Activated CD4-positive, alpha-beta T cell treated with anti-CD3 and anti-CD28 coated beads, Interleukin-2, amount 10 ng/mL, durations not matched to agents 24 days and 14 days (primary cell): ENCODE data around the gene SELE. TPM values are rescaled to one million over a fixed set of nuclear protein-coding genes. Genes with fewer than 3 reads are reported as not detected.

Experiments used
- DNase-seq: peaks from one replicate; pipeline ENCODE4 v3.0.0; 2022
- H3K27ac Mint-ChIP-seq: one replicate; pipeline ENCODE4 v1.8.0; 2022; ENCODE audit warnings: mild to moderate bottlenecking, mixed read lengths
- H3K27me3 Mint-ChIP-seq: one replicate; pipeline ENCODE4 v1.8.0; 2022; ENCODE audit warnings: mixed read lengths
- H3K36me3 Mint-ChIP-seq: one replicate; pipeline ENCODE4 v1.8.0; 2022; ENCODE audit warnings: low read depth, mild to moderate bottlenecking, mixed read lengths
- H3K4me1 Mint-ChIP-seq: one replicate; pipeline ENCODE4 v1.8.0; 2021; ENCODE audit warnings: mixed read lengths
- H3K4me3 Mint-ChIP-seq: one replicate; pipeline ENCODE4 v1.8.0; 2022; ENCODE audit warnings: mild to moderate bottlenecking, moderate library complexity, mixed read lengths
- H3K9me3 Mint-ChIP-seq: one replicate; pipeline ENCODE4 v1.8.0; 2021; ENCODE audit warnings: mixed read lengths
- intact Hi-C: fragments of 100-400 bp; cut with micrococcal nuclease; formaldehyde crosslinking; loops from one replicate; pipeline ENCODE4 v1.15.1; 2023
- total RNA-seq: library from RNA; stranded (reverse); gene quantifications from 2 replicates; pipeline ENCODE4 v1.2.3, GENCODE V29; 2022

SELE gene, protein sequence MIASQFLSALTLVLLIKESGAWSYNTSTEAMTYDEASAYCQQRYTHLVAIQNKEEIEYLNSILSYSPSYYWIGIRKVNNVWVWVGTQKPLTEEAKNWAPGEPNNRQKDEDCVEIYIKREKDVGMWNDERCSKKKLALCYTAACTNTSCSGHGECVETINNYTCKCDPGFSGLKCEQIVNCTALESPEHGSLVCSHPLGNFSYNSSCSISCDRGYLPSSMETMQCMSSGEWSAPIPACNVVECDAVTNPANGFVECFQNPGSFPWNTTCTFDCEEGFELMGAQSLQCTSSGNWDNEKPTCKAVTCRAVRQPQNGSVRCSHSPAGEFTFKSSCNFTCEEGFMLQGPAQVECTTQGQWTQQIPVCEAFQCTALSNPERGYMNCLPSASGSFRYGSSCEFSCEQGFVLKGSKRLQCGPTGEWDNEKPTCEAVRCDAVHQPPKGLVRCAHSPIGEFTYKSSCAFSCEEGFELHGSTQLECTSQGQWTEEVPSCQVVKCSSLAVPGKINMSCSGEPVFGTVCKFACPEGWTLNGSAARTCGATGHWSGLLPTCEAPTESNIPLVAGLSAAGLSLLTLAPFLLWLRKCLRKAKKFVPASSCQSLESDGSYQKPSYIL
- total RNA-seq = not detected in 2 replicates

- Mint-ChIP-seq H3K27me3 (peaks cover 41% of the 10 kb centered on the region), H3K36me3 (no peaks in the 10 kb centered on the region), H3K27ac (no peak within 1 kb of the TSS), H3K4me1 (peaks cover 3% of the 10 kb centered on the region), H3K9me3 (no peaks in the 10 kb centered on the region), H3K4me3 (no peak within 1 kb of the TSS)
- DNase-seq = no peak
- intact Hi-C loops = no loop called here
Measured at GRCh38 chr1:169733924-169734323, at the start of gene SELE. Gene SELE (minus strand): TSS chr1:169734079. CDS start chr1:169733612, 467 bp downstream.

GRCh38 chr1:169782596-169782995, 48.7 kb upstream of the SELE start:
- Mint-ChIP-seq H3K9me3 (peaks cover 7% of the 10 kb centered on the region), H3K36me3 (no peaks in the 10 kb centered on the region), H3K4me1 (no peaks in the 10 kb centered on the region), H3K4me3 (no peak overlapping the region), H3K27me3 (peaks cover 41% of the 10 kb centered on the region), H3K27ac (no peak overlapping the region)
- intact Hi-C loops = no loop called here
- DNase-seq = no peak

GRCh38 chr1:169779970-169780369, 46.1 kb upstream of the SELE start:
- peaks cover 21% of the 10 kb centered on the region for H3K27me3 Mint-ChIP-seq
- no peak for DNase-seq
- no peak overlapping the region for H3K27ac Mint-ChIP-seq
- no peak overlapping the region for H3K4me3 Mint-ChIP-seq
- H3K4me1 Mint-ChIP-seq = no peaks in the 10 kb centered on the region
- intact Hi-C loops = no loop called here
- no peaks in the 10 kb centered on the region for H3K36me3 Mint-ChIP-seq
- H3K9me3 Mint-ChIP-seq = peaks cover 7% of the 10 kb centered on the region

DNA sequence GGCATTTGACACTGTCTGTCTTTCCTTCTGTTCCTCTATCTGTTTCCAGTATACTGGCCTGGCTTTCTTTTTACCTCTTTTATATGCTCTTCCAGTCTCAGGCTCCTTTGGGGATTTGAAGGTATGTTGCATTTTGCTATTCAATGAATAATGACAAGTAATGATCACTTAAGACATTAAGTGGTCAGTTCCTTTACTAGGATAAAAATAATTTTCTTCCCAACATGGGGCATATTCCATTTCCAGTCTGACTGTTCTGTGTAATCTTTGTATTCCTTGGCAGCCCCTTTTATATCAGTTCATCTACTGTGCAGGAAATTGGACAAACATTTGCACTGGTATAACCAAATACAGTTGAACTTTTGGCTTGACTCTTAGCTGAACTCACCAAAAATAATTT, 45.3 kb upstream of the SELE start:
- Mint-ChIP-seq H3K27me3 (peaks cover 12% of the 10 kb centered on the region), H3K9me3 (peaks cover 4% of the 10 kb centered on the region), H3K4me1 (no peaks in the 10 kb centered on the region), H3K36me3 (no peaks in the 10 kb centered on the region), H3K27ac (no peak overlapping the region), H3K4me3 (no peak overlapping the region)
- DNase-seq = no peak
- intact Hi-C loops = no loop called here

- Mint-ChIP-seq H3K4me3 (no peak overlapping the region), H3K27me3 (peaks cover 10% of the 10 kb centered on the region), H3K9me3 (peaks cover 4% of the 10 kb centered on the region), H3K27ac (no peak overlapping the region), H3K4me1 (no peaks in the 10 kb centered on the region), H3K36me3 (no peaks in the 10 kb centered on the region)
- intact Hi-C loops = no loop called here
- no peak for DNase-seq
Measured at GRCh38 chr1:169776440-169776839, 42.6 kb upstream of the SELE start.

GRCh38 chr1:169768161-169768560, 34.3 kb upstream of the SELE start:
- intact Hi-C loops = no loop called here
- H3K4me1 Mint-ChIP-seq = no peaks in the 10 kb centered on the region
- no peaks in the 10 kb centered on the region for H3K36me3 Mint-ChIP-seq
- no peak overlapping the region for H3K27ac Mint-ChIP-seq
- H3K4me3 Mint-ChIP-seq = no peak overlapping the region
- H3K27me3 Mint-ChIP-seq = peaks cover 17% of the 10 kb centered on the region
- no peaks in the 10 kb centered on the region for H3K9me3 Mint-ChIP-seq
- no peak for DNase-seq

- Mint-ChIP-seq H3K36me3 (no peaks in the 10 kb centered on the region), H3K9me3 (no peaks in the 10 kb centered on the region), H3K27ac (no peak overlapping the region), H3K4me1 (no peaks in the 10 kb centered on the region), H3K4me3 (no peak overlapping the region), H3K27me3 (peaks cover 13% of the 10 kb centered on the region)
- intact Hi-C loops = no loop called here
- DNase-seq = no peak
Measured at GRCh38 chr1:169765580-169766331, 31.9 kb upstream of the SELE start.

GRCh38 chr1:169764919-169765318, 31.0 kb upstream of the SELE start:
- no peak overlapping the region for H3K4me3 Mint-ChIP-seq
- no peak for DNase-seq
- no peak overlapping the region for H3K27ac Mint-ChIP-seq
- no peaks in the 10 kb centered on the region for H3K36me3 Mint-ChIP-seq
- peaks cover 13% of the 10 kb centered on the region for H3K27me3 Mint-ChIP-seq
- no peaks in the 10 kb centered on the region for H3K9me3 Mint-ChIP-seq
- intact Hi-C loops = no loop called here
- no peaks in the 10 kb centered on the region for H3K4me1 Mint-ChIP-seq

DNA sequence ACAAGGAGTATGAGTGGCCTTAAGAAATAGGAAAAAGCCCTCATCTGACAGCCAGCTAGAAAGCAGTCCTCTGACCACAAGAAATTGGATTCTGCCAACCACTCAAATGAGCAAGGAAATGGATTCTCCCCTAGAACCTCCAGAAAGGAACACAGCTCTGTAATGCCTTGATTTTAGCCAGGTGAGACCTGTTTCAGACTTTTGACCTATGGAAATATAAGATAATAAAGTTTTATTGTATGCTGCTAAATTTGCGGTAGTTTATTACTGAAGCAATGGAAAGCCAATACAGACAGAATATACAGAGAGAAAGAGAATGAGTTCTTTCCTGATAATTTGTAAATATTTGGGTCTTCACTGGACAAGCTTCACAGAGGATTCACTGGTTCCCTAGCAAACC, 28.8 kb upstream of the SELE start:
- intact Hi-C loops = no loop called here
- Mint-ChIP-seq H3K4me1 (no peaks in the 10 kb centered on the region), H3K4me3 (no peak overlapping the region), H3K27ac (no peak overlapping the region), H3K27me3 (peaks cover 11% of the 10 kb centered on the region), H3K36me3 (no peaks in the 10 kb centered on the region), H3K9me3 (peaks cover 5% of the 10 kb centered on the region)
- no peak for DNase-seq

DNA sequence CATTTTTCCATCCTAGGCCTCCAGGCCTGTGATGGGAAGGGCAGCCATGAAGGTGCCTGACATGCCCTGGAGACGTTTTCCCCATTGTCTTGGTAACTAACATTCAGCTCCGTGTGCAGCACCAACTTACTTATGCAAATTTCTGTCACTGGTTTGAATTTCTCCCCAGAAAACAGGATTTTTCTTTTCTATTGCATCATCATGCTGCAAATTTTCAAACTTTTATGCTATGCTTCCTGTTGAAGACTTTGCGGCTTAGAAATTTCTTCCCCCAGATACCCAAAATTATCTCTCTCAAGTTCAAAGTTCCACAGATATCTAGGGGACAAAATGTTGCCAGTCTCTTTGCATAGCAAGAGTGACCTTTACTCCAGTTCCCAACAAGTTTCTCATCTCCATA, 25.2 kb upstream of the SELE start:
- intact Hi-C loops = no loop called here
- H3K9me3 Mint-ChIP-seq = peaks cover 5% of the 10 kb centered on the region
- H3K27ac Mint-ChIP-seq = no peak overlapping the region
- H3K4me3 Mint-ChIP-seq = no peak overlapping the region
- no peaks in the 10 kb centered on the region for H3K4me1 Mint-ChIP-seq
- H3K27me3 Mint-ChIP-seq = peaks cover 2% of the 10 kb centered on the region
- no peaks in the 10 kb centered on the region for H3K36me3 Mint-ChIP-seq
- no peak for DNase-seq

DNA sequence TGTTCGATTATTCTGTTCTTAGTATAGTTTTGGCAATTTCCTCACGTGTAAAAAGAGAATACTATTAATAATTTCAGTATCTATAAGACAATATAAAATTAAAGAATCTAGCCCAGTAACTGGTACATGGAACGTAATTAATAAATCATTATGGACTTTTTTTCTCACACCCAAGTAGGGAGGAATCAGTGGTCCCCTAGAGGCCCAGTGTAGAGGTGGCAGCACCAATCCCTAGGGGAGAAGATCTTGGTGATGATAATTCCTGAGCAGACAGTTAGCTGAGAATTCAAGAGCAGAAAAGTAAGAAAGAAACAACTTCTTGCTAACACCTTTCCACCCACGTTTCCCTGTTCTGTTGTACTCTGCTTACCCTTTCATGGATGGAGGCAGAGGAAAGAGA, 19.7 kb upstream of the SELE start:
- Mint-ChIP-seq H3K36me3 (no peaks in the 10 kb centered on the region), H3K27me3 (peaks cover 6% of the 10 kb centered on the region), H3K9me3 (no peaks in the 10 kb centered on the region), H3K4me3 (no peak overlapping the region), H3K27ac (no peak overlapping the region), H3K4me1 (peaks cover 2% of the 10 kb centered on the region)
- DNase-seq = no peak
- intact Hi-C loops = no loop called here

DNA sequence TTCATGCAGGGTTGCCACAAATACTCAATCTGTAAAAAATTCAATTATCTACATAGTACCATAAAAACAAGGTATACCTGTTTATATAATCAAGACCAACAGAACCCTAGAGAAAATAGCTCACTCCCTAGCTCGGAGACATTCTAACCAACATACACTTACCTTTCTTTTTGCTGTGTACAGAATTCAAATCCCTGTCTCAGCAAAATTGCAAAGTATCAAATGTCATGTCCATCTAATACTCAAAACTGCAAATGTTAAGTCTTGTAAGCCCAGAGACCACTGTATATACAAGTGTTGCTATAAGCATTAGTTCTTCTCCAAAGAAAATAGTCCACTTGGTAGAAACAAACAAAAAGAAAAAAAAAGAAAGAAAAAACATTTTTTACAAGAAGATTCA, 16.2 kb upstream of the SELE start:
- Mint-ChIP-seq H3K9me3 (no peaks in the 10 kb centered on the region), H3K27ac (no peak overlapping the region), H3K4me3 (no peak overlapping the region), H3K27me3 (peaks cover 9% of the 10 kb centered on the region), H3K36me3 (no peaks in the 10 kb centered on the region), H3K4me1 (peaks cover 2% of the 10 kb centered on the region)
- intact Hi-C loops = no loop called here
- DNase-seq = no peak

- Mint-ChIP-seq H3K36me3 (no peaks in the 10 kb centered on the region), H3K27ac (no peak overlapping the region), H3K4me3 (no peak overlapping the region), H3K27me3 (peaks cover 11% of the 10 kb centered on the region), H3K9me3 (no peaks in the 10 kb centered on the region), H3K4me1 (no peaks in the 10 kb centered on the region)
- intact Hi-C loops = no loop called here
- no peak for DNase-seq
Measured at GRCh38 chr1:169746550-169746949, 12.7 kb upstream of the SELE start.
